Measurements from ENCODE around the gene ZFP90.
"Not testable (repeated sequence)": the region's sequence is repeated elsewhere in the genome, so short reads cannot be mapped to it uniquely, and the experiment has no call there.

Gene ZFP90

DNA sequence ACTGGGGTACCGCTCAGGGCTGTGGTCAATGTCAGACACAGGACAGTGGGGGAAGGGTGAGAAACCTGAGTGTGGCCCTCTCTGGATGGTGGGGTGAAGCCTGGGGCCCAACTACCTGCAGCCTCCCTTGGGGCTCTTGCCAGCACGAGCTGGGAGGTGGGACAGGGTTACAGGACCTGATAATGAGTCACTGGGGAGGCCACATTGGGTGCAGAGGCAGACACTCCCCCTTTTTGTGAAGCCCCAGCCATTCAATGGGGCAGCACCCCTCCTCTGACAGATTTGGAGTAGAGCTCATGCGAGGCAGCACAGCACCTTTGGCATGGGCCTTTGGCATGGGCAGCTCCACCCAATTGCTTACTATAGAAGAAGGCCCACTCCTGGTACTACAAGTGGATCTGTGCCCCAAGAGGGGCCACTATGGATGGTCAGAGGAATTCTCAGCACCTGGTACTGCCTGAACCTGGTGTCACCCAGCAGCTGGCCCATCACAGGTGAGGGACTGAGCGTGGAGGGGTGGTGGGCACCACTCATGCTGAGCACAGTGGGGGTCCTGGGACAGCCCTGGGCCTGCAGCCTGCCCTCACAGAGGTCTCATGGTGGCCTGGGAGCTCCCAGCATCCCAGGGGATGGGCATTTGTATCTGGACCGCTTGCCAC, 45.5 kb upstream of the ZFP90 start:
- no peak overlapping the region for H3K4me3 ChIP-seq
- DNase-seq (ENCODE audit: low spot score) = no peak
- TF ChIP-seq, protein P1, sequence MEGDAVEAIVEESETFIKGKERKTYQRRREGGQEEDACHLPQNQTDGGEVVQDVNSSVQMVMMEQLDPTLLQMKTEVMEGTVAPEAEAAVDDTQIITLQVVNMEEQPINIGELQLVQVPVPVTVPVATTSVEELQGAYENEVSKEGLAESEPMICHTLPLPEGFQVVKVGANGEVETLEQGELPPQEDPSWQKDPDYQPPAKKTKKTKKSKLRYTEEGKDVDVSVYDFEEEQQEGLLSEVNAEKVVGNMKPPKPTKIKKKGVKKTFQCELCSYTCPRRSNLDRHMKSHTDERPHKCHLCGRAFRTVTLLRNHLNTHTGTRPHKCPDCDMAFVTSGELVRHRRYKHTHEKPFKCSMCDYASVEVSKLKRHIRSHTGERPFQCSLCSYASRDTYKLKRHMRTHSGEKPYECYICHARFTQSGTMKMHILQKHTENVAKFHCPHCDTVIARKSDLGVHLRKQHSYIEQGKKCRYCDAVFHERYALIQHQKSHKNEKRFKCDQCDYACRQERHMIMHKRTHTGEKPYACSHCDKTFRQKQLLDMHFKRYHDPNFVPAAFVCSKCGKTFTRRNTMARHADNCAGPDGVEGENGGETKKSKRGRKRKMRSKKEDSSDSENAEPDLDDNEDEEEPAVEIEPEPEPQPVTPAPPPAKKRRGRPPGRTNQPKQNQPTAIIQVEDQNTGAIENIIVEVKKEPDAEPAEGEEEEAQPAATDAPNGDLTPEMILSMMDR (IDR thresholded peaks at IDR 0.05) = no peak
- no peak overlapping the region for H3K27ac ChIP-seq

DNA sequence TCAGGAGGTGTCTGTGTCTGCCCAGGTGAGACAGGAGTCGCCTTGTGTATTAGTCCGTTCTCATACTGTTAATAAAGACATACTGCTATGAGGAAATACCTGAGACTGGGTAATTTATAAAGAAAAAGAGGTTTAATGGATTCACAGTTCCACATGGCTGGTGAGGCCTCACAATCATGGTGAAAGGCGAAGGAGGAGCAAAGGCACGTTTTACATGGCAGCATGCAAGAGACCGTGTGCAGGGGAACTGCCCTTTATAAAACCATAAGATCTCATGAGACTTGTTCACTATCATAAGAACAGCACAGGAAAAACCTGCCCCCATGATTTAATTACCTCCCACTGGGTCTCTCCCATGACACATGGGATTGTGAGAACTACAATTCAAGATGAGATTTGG, 44.8 kb upstream of the ZFP90 start:
- DNase-seq (ENCODE audit: low spot score); H3K27ac ChIP-seq; H3K4me3 ChIP-seq: not testable (repeated sequence)

DNA sequence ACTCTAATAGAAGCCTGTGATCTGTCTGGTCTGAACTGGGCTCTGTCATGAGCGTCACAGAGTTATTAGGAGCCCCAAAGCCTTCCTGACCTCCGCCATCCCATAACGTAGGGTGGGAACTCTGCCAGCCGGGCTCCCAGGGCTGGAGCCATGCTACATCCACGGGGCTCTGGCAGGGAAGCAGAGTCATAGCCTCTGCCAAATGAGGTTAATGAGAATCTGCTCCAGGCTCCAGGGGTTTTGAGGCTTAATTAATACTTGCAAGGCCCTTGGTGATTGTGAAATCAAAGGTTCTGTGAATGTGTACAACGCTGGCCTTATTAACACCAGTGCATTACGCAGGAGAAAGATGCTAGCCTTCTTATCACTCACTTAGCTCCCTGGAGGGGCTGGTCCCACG, 42.4 kb upstream of the ZFP90 start:
- no peak for DNase-seq (ENCODE audit: low spot score)
- Histone ChIP-seq H3K27ac (no peak overlapping the region), H3K4me3 (no peak overlapping the region)
- TF ChIP-seq, protein P1 (IDR thresholded peaks at IDR 0.05) = no peak

DNA sequence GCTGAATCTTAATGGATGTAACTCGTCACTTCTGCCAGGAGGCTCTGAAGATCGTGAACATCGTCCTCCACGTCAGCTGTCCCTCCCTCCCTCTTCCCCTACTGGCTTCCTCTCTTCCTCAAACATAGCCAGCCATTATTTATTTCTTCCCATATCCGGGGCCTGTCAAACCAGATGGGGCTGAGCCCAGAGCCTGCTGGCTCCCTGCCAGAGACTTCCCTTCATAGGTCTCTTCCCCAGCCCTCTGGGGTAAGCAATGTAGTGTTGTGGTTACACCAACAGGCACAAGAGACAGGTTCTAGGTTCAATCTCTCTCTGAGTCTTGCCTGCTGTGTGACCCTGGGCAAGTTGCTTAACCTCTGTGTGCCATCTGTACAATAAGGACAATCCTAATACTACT, 40.1 kb upstream of the ZFP90 start:
- TF ChIP-seq, protein P1 (IDR thresholded peaks at IDR 0.05) = no peak
- DNase-seq (ENCODE audit: low spot score) = no peak
- H3K4me3 ChIP-seq = no peak overlapping the region
- no peak overlapping the region for H3K27ac ChIP-seq

DNA sequence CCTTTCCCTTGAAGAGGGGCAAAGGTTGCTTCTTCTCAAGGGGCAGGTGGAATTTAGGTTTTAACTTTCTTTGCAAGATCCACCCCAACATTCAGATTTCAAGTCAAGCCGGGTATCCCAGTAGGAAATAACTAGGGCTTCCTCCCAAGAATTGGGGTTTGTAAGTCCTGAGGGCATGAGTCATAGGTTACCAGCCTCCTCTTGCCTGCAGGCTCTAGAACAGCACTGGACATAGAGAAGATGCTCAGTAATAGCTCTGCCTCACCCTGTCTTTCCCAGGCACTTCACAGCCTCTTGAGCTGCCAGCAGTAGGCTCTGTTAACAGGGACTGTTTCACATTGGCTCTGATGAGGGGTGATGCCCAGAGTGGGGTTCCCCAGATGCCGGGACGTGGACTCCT, 35.8 kb upstream of the ZFP90 start:
- no peak overlapping the region for H3K4me3 ChIP-seq
- TF ChIP-seq, protein P1 (IDR thresholded peaks at IDR 0.05) = no peak
- no peak for DNase-seq (ENCODE audit: low spot score)
- no peak overlapping the region for H3K27ac ChIP-seq

DNA sequence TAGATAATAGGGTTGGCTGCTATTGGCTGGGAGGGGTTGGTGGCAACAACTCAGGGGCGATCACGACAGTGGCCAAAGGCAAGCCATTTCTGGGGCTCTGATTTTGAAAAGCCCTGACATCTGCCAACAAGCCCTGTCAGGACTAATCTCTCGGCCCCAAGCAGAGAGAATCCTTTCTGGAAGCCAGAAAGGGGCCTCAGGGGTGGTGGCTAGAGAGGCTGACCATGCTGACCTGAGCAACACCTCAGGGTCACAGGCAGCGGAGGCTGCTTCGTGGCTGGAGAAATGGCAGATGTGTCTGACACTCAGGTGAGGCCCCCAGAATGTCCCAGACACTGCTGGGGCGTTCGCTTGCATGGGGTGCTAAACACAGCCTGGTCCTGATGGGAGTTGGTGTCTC, 35.0 kb upstream of the ZFP90 start:
- no peak overlapping the region for H3K4me3 ChIP-seq
- no peak overlapping the region for H3K27ac ChIP-seq
- DNase-seq (ENCODE audit: low spot score) = no peak
- TF ChIP-seq, protein P1 (IDR thresholded peaks at IDR 0.05) = no peak

DNA sequence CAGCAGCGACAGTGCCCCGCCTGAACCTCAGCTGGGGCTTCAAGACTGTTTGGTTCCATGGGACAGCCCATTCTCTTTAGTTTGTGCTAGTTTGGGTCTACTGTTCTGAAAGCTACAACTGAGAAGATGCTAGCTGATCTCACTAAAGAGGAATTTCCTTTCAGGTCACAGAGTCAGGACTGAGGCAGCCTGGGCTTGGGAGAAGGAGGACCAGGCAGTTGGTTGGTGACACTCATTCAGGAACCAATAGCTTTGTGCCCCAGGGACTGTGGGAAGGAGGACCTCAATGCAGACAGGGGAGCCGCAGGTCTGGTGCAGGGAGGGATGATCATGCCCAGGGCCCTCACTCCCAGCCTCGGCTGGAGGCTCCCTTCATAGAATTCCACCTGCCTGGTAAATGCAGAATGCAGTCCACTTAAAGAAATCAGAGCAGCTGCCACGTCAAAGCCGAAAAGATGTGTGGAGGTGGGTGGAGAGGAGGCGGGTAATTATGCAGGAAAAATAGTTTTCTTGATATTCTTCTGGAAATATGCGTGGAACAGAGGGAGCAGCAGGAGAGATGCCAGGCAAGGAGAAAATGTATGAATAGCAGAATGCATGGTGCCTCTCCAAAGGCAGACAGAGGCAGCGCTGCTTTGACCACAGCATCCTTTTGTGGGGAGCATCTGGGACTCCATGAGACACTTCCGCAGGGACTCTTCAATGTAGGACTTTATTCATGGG, 32.6 kb upstream of the ZFP90 start:
- TF ChIP-seq, protein P1 (IDR thresholded peaks at IDR 0.05) = no peak
- no peak overlapping the region for H3K4me3 ChIP-seq
- no peak for DNase-seq (ENCODE audit: low spot score)

More for the DNA sequence above, 32.6 kb upstream of the ZFP90 start:
- no peak overlapping the region for H3K27ac ChIP-seq

Measured in coronary artery (tissue), 2 donors.